Activated CD4-positive, alpha-beta T cell treated with anti-CD3 and anti-CD28 coated beads, Interleukin-2, amount 50 U/mL, for 48 hours (primary cell): ENCODE results near the gene ETV1.

Source experiments
- DNase-seq, 2 experiments: peaks; one replicate each; pipeline ENCODE4 v3.0.0-alpha.2; 2020

ETV1 gene

DNA sequence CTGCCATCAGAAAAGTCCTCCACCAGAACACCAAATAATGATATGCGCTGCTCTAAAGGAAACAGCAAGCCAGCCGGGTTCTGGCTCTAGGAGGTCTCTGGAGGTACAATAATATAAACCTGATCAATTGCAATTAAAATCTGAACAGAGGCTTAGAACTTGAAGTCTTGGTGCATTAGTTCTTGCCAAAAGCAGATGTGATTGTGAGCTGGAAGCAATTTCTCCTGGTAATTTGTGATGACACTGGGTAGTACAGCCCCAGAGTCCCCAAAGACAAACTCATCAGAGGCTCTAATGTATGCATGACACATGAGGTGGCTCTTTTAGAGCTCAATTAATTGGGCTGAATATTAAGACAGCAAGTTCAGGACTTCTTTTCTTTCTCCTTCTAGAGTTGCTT is 3.3 kb downstream of the ETV1 start:
- no peak for DNase-seq

- DNase-seq: no peak
Measured at GRCh38 chr7:13984831-13985685, 4.4 kb downstream of the ETV1 start.

GRCh38 chr7:13984061-13984460 is 5.4 kb downstream of the ETV1 start:
- no peak for DNase-seq

DNA sequence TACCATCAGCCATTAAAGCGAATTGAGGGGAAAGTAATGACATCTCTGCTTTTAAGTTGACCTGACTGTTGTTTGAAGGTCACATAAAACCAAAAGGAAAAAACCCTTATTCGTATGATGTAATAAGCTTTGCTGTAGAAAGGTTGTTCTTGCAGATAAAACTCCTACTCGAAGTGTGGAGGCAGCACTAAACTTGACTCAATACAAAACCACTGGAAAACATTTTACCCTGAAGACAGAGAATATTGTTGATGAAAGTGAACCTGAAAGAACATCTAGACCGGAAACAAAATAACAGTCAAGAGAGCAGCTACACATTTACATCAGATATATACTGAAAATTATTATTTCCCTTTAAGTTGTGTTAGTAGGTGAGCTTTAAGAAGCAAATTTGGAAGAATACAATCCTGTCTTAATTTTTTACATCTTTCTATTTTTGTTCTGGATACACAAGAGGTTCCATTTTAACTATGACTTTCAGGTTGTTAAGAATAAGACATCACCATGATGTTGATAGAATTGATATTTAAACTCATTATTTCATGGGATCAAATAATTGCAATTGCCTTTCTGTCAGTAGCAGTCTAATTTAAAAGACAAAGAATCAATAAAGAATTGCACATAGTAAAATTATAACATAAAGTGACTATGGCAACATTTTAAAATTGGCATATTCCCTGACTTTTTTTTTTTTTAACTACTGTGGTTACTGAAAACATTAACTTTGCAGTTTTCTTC is 6.4 kb downstream of the ETV1 start:
- DNase-seq: no peak

DNA sequence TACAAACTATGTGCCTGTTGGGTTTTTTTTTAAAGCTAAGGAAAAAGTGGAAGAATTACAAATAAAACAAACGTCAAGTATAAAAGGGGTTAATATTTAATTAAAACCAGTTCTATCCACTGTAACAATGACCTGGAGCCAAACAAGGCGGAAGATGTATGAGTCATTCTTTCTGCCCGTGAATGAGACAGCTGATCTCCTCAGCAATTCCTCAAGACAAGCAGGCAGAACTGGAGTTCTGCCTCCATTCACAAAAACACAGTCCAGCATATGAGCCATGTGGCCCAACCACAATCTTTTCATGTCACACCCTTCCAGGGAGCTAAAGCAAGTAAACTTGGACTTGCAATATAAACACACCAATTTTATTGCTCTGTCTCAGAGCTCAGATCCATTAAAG is 8.4 kb downstream of the ETV1 start:
- no peak for DNase-seq

GRCh38 chr7:13980474-13980873 is 9.0 kb downstream of the ETV1 start:
- no peak for DNase-seq

DNA sequence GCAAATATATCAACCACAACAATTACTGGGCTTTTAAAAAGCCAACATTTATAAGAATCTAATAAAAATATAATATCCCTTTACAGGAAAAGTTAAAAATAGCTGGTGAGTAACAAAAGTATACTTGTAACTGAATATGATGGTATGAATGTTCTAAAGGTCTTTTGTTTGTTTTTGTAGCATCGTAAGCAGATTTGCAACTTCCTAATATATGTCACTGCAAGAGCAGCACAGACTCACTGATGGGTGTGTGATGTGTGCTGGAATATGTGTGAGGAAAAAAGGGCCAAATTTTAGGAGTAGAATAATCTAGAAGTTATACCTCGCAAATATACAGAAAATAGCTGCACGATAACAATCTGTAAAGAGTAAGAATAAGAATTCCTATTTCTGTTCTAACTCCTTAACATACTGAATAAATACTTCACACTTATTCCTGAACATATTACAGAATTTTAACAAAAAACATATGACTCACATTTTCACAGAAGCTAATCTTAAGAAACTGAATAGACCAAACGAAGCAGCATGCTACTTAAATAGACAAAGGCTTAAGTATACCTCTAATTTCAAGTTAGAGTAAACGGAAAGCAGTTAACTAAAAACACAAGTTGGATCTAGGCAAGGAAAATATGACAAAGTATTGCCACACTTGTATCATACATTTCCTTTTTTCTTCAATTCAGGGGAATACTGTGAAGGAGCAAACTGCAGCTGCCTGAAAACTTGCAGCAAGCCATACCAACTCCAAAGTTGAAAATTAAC is 9.6 kb downstream of the ETV1 start:
- DNase-seq: no peak

DNA sequence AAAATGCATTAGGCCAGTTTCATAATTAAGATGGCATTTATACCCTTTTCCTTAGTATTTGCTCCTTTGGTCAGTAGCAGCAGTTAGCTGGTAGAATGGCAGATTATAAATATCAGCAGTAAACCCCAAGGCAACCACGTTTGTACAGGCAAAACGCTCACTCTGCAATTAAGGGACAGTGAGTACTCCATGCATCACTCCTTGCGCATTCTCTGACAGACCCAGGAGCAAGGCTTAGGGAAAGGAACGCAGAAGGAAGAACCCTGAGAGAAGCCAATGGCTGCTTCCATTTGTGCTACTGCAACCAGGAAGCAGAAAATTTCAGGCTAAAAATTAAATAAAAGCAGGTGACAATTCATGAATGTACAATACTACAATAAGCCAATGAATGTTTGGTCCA is 12.9 kb downstream of the ETV1 start:
- DNase-seq: no peak

GRCh38 chr7:13965077-13965476 is 24.4 kb downstream of the ETV1 start:
- no peak for DNase-seq

DNA sequence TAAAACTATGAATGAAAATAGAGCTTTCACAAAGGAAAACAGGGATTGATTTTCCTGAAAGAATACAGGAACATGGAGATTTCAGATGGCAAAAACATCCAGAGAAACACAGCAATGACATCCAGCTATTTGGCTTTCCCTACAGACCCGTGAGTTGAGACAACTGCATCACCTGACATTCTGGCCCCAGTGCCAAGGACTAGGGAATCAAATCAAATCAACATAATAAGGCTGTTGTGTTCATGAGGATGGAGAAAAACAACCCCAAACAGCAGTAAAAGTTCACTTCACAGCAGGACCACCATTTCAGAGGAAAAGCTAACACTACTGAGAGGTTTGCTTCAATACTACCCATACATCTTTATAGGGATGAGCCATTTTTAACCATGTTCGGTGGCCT is 25.5 kb downstream of the ETV1 start:
- DNase-seq: no peak

DNA sequence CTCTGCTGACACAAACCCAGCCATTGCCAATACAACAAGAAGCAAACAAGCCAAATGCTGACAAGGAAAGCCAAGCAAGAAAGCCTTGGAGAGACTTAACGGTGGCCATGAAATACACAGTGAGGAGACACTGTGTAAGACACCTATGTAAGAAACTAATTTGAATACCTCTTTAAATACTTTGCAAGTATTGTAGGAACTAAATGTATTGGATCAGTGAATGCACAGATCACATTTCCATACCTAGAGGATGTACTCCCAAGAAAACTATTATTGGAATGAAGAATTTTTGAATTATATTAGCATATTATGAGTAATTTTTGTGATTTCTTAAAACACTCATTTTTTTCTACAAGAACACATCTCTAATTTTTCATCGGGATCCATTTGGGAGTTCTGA is 34.0 kb downstream of the ETV1 start:
- no peak for DNase-seq

GRCh38 chr7:13953368-13953767 is 36.1 kb downstream of the ETV1 start:
- DNase-seq: no peak

DNA sequence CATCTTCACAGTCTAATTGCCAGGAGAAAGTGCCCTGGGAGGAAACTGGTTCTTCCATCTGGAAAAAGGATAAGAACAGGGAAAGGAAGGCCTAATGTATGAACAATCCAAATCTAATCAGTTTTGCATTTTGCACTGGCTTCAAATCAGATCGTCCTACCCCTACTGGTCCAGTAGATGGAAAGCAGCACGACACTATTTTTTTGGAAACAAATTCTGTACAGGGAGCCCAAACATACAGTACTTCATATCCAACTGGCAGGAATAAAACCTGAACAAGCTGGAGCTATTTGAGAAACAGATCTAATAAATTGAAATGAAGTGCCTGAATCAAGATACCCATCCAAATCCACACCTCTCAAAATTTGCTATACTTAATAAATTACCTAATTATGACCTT is 36.5 kb downstream of the ETV1 start:
- no peak for DNase-seq

DNA sequence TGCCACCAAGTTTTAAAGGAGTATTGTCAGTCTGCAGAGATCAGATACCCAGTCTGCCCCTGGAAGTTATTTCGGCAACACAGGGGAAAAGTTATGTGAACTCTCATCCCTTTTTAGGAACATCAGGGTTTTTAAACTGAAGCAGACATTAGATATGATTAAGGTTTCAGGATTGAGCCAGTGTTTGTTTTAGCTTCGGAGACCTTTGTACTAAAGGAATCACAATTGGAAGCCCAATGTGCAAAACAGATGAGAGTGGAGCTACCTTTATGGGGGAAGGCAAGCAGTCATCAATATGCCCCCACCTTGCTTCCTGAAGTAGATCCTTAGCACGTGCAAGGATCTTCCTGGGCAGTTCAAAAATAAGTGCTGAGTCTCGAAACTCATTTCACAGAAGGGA is 39.5 kb downstream of the ETV1 start:
- DNase-seq: no peak

DNA sequence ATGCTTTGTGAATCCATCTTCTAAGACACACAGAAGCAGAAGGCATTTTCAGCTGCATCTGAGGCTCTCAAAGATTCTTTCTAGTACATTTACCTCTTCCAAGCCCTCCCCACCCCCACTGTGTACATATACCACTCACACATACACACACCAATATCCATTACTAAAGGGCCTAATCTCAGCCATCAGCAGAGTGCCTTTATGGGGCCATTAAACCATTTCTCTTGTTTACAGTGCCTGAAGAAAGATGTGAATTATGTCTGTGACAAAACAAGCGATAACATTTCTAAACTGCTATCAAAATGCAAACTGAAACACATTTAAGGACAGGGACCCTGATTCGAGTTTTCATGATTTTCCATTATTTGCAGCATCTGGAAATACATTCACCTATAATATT is 40.0 kb downstream of the ETV1 start:
- DNase-seq: no peak

GRCh38 chr7:13948019-13948801 is 41.3 kb downstream of the ETV1 start:
- DNase-seq: no peak

GRCh38 chr7:13947535-13947934 is 41.9 kb downstream of the ETV1 start:
- DNase-seq: no peak

DNA sequence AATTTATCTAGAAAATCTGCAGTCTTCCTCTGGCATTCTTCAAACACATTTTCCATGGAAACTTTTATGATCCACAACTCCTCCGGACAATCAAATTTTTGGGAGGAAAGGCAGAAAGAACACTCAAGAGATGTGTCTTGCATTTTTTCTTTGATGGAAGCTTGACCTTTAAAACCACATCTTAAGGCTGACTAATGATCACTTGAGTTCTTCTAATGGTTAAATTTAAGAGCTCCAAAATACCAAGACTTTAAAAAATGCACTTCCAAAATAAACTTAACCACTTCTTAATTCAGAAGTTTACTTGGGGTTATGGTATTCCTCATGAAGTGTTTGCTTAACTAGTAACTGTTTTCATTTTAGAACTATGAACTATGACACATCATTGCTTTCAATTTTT is 43.3 kb downstream of the ETV1 start:
- DNase-seq: no peak

DNA sequence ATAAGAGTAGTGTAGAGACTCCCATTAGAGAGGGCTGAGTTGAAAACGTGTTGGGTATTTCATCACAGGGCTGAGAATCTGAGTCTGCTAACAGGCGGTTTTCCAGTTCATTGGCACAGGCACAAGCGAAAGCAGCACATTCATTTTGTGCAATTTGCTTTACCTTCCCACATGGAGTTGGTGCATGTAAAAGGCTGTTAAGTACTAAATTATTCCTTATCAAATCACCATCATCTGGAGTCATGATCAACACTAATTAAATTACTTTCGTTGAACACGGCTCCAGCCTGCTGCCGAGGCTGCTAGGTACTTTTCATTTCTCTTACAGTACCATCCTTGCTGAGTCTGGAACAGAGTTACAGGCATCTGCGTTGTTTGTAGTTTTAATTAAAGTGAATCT is 43.8 kb downstream of the ETV1 start:
- DNase-seq: no peak

DNA sequence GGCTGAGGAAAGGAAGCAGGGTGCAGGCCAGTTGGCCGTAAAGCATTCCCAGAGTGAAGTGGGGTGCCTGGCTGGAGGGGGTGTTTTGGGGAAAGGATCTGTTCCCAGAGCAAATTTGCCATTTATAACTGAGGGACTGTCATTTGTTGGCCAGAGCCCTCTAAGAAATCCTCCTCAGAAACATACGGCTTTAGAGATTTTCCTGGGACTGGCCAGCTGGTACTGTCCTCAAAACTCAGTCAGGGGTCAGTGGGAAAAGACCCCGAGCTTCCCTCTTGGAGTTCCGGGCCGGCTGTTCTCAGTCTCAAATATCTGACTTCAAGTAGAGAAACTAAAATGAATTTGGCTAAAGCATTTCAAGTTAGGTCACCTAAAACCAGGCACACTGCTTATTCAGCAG is 55.9 kb downstream of the ETV1 start:
- no peak for DNase-seq

DNA sequence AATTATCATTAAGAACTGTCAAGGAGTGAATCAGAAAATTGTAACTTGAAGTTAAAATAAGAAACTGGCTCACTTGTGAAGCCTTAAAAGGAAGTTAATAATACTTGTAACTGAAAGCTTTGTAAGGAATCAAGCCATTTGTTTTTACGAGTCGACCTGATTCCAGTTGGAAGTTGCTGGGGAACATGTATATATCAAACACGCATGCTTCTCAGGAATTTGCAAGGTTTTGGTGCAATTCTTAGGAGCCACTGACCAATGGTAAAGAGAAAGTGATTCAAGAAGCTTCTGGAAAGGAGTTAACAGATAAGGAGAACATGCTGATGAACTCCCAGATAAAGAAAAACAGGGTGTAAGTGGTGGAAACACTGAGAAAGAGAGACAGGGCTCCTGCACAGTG is 56.4 kb downstream of the ETV1 start:
- no peak for DNase-seq

GRCh38 chr7:13932131-13932530 is 57.3 kb downstream of the ETV1 start:
- DNase-seq: no peak

DNA sequence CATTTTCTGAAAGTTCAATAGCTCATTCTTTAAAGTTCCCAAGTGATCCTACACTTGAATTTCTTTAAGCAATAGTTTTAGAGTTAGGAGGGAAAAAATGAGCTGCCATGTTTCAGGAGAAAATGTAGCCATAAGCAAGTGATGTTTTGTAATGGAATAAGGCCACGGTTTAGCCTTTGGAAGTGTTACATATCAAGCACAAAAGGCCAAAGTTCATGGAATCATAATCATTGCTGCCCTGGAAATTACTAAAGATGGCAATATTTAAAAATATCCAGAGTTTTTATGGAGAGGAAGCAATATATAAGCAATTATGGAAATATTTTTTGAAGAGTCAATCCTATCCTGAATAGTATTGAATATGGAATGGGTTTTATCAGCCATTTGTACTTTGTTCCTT is 68.4 kb downstream of the ETV1 start:
- no peak for DNase-seq
